ENCODE measurements around the gene ITK.

Gene ITK

GRCh38 chr5:157284458-157285212 is 104.0 kb downstream of the ITK start:
- H3K27ac ChIP-seq (replicated peaks): no peak overlapping the region
- TF ChIP-seq REST (IDR thresholded peaks at IDR 0.05; ENCODE audit: insufficient replicate concordance, low read depth) (no peak), CTCF (IDR thresholded peaks at IDR 0.05; ENCODE audit: insufficient read depth, low read length) (no peak), POLR2AphosphoS5 (IDR thresholded peaks at IDR 0.05; ENCODE audit: low read depth) (no peak)
- no peaks in the 10 kb centered on the region for H3K27me3 ChIP-seq (ENCODE audit: insufficient read depth, poor library complexity, severe bottlenecking)
- H3K4me3 ChIP-seq (replicated peaks; ENCODE audit: insufficient read depth, low read length): no peak overlapping the region
- DNase-seq (ENCODE audit: low read depth in 1 of 2, low spot score in 1 of 2): no peak

- no peak for TF ChIP-seq GABPA (IDR thresholded peaks at IDR 0.05; ENCODE audit: low read depth)
- TF ChIP-seq REST (IDR thresholded peaks at IDR 0.05; ENCODE audit: insufficient replicate concordance, low read depth): no peak
- no peak for TF ChIP-seq SPI1 (IDR thresholded peaks at IDR 0.05; ENCODE audit: borderline replicate concordance, low read depth)
- TF ChIP-seq CTCF (IDR thresholded peaks at IDR 0.05; ENCODE audit: insufficient read depth, low read length): no peak
- TF ChIP-seq POLR2AphosphoS5 (IDR thresholded peaks at IDR 0.05; ENCODE audit: low read depth): no peak
- DNase-seq (ENCODE audit: low read depth in 1 of 2, low spot score in 1 of 2): no peak
- no peak overlapping the region for H3K4me3 ChIP-seq (replicated peaks; ENCODE audit: insufficient read depth, low read length)
- H3K27me3 ChIP-seq (ENCODE audit: insufficient read depth, poor library complexity, severe bottlenecking): no peaks in the 10 kb centered on the region
- no peak overlapping the region for H3K27ac ChIP-seq (replicated peaks)
These were observed 104.8 kb downstream of the ITK start for GRCh38 chr5:157285310-157286035.

GRCh38 chr5:157286761-157287211 is 106.1 kb downstream of the ITK start:
- no peak overlapping the region for H3K4me3 ChIP-seq (replicated peaks; ENCODE audit: insufficient read depth, low read length)
- H3K27ac ChIP-seq (replicated peaks): no peak overlapping the region
- TF ChIP-seq POLR2AphosphoS5 (IDR thresholded peaks at IDR 0.05; ENCODE audit: low read depth) (no peak), SPI1 (IDR thresholded peaks at IDR 0.05; ENCODE audit: borderline replicate concordance, low read depth) (no peak), GABPA (IDR thresholded peaks at IDR 0.05; ENCODE audit: low read depth) (no peak)
- DNase-seq (ENCODE audit: low read depth in 1 of 2, low spot score in 1 of 2): no peak
- no peaks in the 10 kb centered on the region for H3K27me3 ChIP-seq (ENCODE audit: insufficient read depth, poor library complexity, severe bottlenecking)

GRCh38 chr5:157288405-157289163 is 107.9 kb downstream of the ITK start:
- no peaks in the 10 kb centered on the region for H3K27me3 ChIP-seq (ENCODE audit: insufficient read depth, poor library complexity, severe bottlenecking)
- TF ChIP-seq POLR2AphosphoS5 (IDR thresholded peaks at IDR 0.05; ENCODE audit: low read depth) (no peak), CTCF (IDR thresholded peaks at IDR 0.05; ENCODE audit: insufficient read depth, low read length) (no peak), REST (IDR thresholded peaks at IDR 0.05; ENCODE audit: insufficient replicate concordance, low read depth) (no peak), SPI1 (IDR thresholded peaks at IDR 0.05; ENCODE audit: borderline replicate concordance, low read depth) (no peak), GABPA (IDR thresholded peaks at IDR 0.05; ENCODE audit: low read depth) (no peak)
- H3K4me3 ChIP-seq (replicated peaks; ENCODE audit: insufficient read depth, low read length): no peak overlapping the region
- no peak for DNase-seq (ENCODE audit: low read depth in 1 of 2, low spot score in 1 of 2)
- H3K27ac ChIP-seq (replicated peaks): no peak overlapping the region

Data from HL-60 (cell line).